ENCODE measurements around the gene PLEKHG5.

The PLEKHG5 gene

GRCh38 chr1:6485168-6486101 is 6.0 kb downstream of the PLEKHG5 start:
- POLR2A ChIA-PET: no interaction called here
- TF ChIP-seq FOXM1 (IDR thresholded peaks at IDR 0.05; ENCODE audit: borderline replicate concordance) (no peak), ELF4 (IDR thresholded peaks at IDR 0.05) (no peak), CTBP1 (IDR thresholded peaks at IDR 0.05; ENCODE audit: borderline replicate concordance) (no peak), LEF1 (IDR thresholded peaks at IDR 0.05; ENCODE audit: borderline replicate concordance) (no peak), SUZ12 (IDR thresholded peaks at IDR 0.05) (no peak), PKNOX1 (IDR thresholded peaks at IDR 0.05) (no peak), BHLHE40 (IDR thresholded peaks at IDR 0.05; ENCODE audit: borderline replicate concordance) (no peak), TARDBP (IDR thresholded peaks at IDR 0.05) (no peak), L3MBTL2 (conservative IDR thresholded peaks at IDR 0.05) (no peak)
- no peak for DNase-seq (ENCODE audit: extremely low spot score)
- CTCF ChIA-PET: interaction anchor here (0.6 to 1.4 kb wide), 4 partner anchors 8 to 449 kb away, joined by 3 to 5 read pairs (median 4); no protein-coding TSS in a partner anchor

GRCh38 chr1:6484826-6485167 is 6.7 kb downstream of the PLEKHG5 start:
- ChIA-PET POLR2A (no interaction called here), CTCF (no interaction called here)
- no peak for DNase-seq (ENCODE audit: extremely low spot score)
- no peak for TF ChIP-seq SP1 (IDR thresholded peaks at IDR 0.05)
- TF ChIP-seq ELF4 (IDR thresholded peaks at IDR 0.05): no peak

GRCh38 chr1:6483761-6484117 is 7.7 kb downstream of the PLEKHG5 start:
- POLR2A ChIA-PET: no interaction called here
- CTCF ChIA-PET: no interaction called here
- DNase-seq (ENCODE audit: extremely low spot score): no peak
- TF ChIP-seq ZNF384 (IDR thresholded peaks at IDR 0.05) (no peak), CTBP1 (IDR thresholded peaks at IDR 0.05; ENCODE audit: borderline replicate concordance) (no peak), HDGF (IDR thresholded peaks at IDR 0.05; ENCODE audit: borderline replicate concordance) (no peak), ELF4 (IDR thresholded peaks at IDR 0.05) (no peak), SUZ12 (IDR thresholded peaks at IDR 0.05) (no peak), FOXA1 (IDR thresholded peaks at IDR 0.05) (no peak), L3MBTL2 (conservative IDR thresholded peaks at IDR 0.05) (no peak), ARNT (IDR thresholded peaks at IDR 0.05) (no peak), NFRKB (IDR thresholded peaks at IDR 0.05) (no peak), SP1 (IDR thresholded peaks at IDR 0.05) (no peak), LEF1 (IDR thresholded peaks at IDR 0.05; ENCODE audit: borderline replicate concordance) (no peak), FOXM1 (IDR thresholded peaks at IDR 0.05; ENCODE audit: borderline replicate concordance) (no peak)

GRCh38 chr1:6483017-6483760 is 8.3 kb downstream of the PLEKHG5 start:
- ChIA-PET POLR2A (no interaction called here), CTCF (no interaction called here)
- no peak for TF ChIP-seq FOXA1 (IDR thresholded peaks at IDR 0.05)
- no peak for TF ChIP-seq SP1 (IDR thresholded peaks at IDR 0.05)
- no peak for TF ChIP-seq L3MBTL2 (conservative IDR thresholded peaks at IDR 0.05)
- no peak for DNase-seq (ENCODE audit: extremely low spot score)

- TF ChIP-seq ZNF384 (IDR thresholded peaks at IDR 0.05) (no peak), FOXM1 (IDR thresholded peaks at IDR 0.05; ENCODE audit: borderline replicate concordance) (no peak), NFRKB (IDR thresholded peaks at IDR 0.05) (no peak), FOXK2 (IDR thresholded peaks at IDR 0.05) (no peak)
- ChIA-PET CTCF (no interaction called here), POLR2A (interaction anchor here (1.1 kb wide), 1 partner anchor 10 kb away, joined by 4 read pairs; no protein-coding TSS in a partner anchor)
- no peak for DNase-seq (ENCODE audit: extremely low spot score)
Measured at GRCh38 chr1:6481820-6482219, 9.6 kb downstream of the PLEKHG5 start.

- ChIA-PET CTCF (interaction anchor here (0.8 to 1.2 kb wide), 3 partner anchors 9 to 46 kb away, joined by 3 to 5 read pairs (median 3); no protein-coding TSS in a partner anchor), POLR2A (no interaction called here)
- no peak for DNase-seq (ENCODE audit: extremely low spot score)
- TF ChIP-seq SP1 (IDR thresholded peaks at IDR 0.05): no peak
- no peak for TF ChIP-seq ZNF384 (IDR thresholded peaks at IDR 0.05)
- TF ChIP-seq BHLHE40 (IDR thresholded peaks at IDR 0.05; ENCODE audit: borderline replicate concordance): no peak
Measured at GRCh38 chr1:6477039-6477820, 14.2 kb downstream of the PLEKHG5 start.

- DNase-seq (ENCODE audit: extremely low spot score): no peak
- POLR2A ChIA-PET: no interaction called here
- no peak for TF ChIP-seq TARDBP (IDR thresholded peaks at IDR 0.05)
- no peak for TF ChIP-seq SP1 (IDR thresholded peaks at IDR 0.05)
- TF ChIP-seq FOXA1 (IDR thresholded peaks at IDR 0.05): no peak
- TF ChIP-seq HDGF (IDR thresholded peaks at IDR 0.05; ENCODE audit: borderline replicate concordance): no peak
- TF ChIP-seq NFRKB (IDR thresholded peaks at IDR 0.05): no peak
- TF ChIP-seq LEF1 (IDR thresholded peaks at IDR 0.05; ENCODE audit: borderline replicate concordance): no peak
- TF ChIP-seq ARNT (IDR thresholded peaks at IDR 0.05): no peak
- no peak for TF ChIP-seq ELF4 (IDR thresholded peaks at IDR 0.05)
- TF ChIP-seq CTBP1 (IDR thresholded peaks at IDR 0.05; ENCODE audit: borderline replicate concordance): no peak
- TF ChIP-seq FOXK2 (IDR thresholded peaks at IDR 0.05): no peak
- TF ChIP-seq ZNF384 (IDR thresholded peaks at IDR 0.05): no peak
- no peak for TF ChIP-seq FOXM1 (IDR thresholded peaks at IDR 0.05; ENCODE audit: borderline replicate concordance)
- TF ChIP-seq BHLHE40 (IDR thresholded peaks at IDR 0.05; ENCODE audit: borderline replicate concordance): no peak
- no peak for TF ChIP-seq SUZ12 (IDR thresholded peaks at IDR 0.05)
- TF ChIP-seq L3MBTL2 (conservative IDR thresholded peaks at IDR 0.05): no peak
- TF ChIP-seq PKNOX1 (IDR thresholded peaks at IDR 0.05): no peak
- CTCF ChIA-PET: interaction anchor here (1.1 to 1.2 kb wide), 3 partner anchors 10 to 47 kb away, joined by 3 to 5 read pairs (median 5); no protein-coding TSS in a partner anchor
Measured at GRCh38 chr1:6476483-6476882, 15.0 kb downstream of the PLEKHG5 start.

Data from HEK293T (cell line).